ENCODE data around the gene DVL2.

DVL2 gene

GRCh38 chr17:7261379-7262191 lies 27.3 kb upstream of the DVL2 start:
- peaks cover 0 to 37% (median 30%) of the 10 kb centered on the region in 4 experiments for H3K4me1 ChIP-seq (ENCODE audit: control extremely low read depth in 1 of 4, control insufficient read depth in 4 of 4, insufficient read depth in 4 of 4, low read length in 3 of 4)
- peaks cover 0 to 27% (median 20%) of the 10 kb centered on the region in 4 experiments for H3K36me3 ChIP-seq (ENCODE audit: control insufficient read depth in 4 of 4, insufficient read depth in 4 of 4, low read length in 3 of 4)
- H3K9me3 ChIP-seq (ENCODE audit: control extremely low read depth in 1 of 5, control insufficient read depth in 4 of 5, insufficient read depth in 2 of 5, low read depth in 1 of 5, low read length in 4 of 5): no peaks in the 10 kb centered on the region
- 9% methylated on average over 41 of the region's 71 CpGs for WGBS (ENCODE audit: insufficient coverage)
- DNase-seq: peak in 2 of 3 donors; percentile 44 to 58
- ChIA-PET CTCF (no interaction called here), POLR2A (no interaction called here)
- peak overlapping the region in 5 of 7 experiments; percentile 33 to 69 (median 62) for H3K4me3 ChIP-seq (ENCODE audit: control insufficient read depth in 1 of 7, extremely low read depth in 1 of 7, insufficient read depth in 4 of 7, low read depth in 2 of 7, low read length in 6 of 7)
- H3K27me3 ChIP-seq (replicated peaks in 2 of 5; ENCODE audit: control insufficient read depth in 4 of 5, insufficient read depth in 5 of 5, low read length in 4 of 5): peaks cover 0 to 45% (median 21%) of the 10 kb centered on the region in 5 experiments
- H3K27ac ChIP-seq (ENCODE audit: insufficient read depth in 1 of 2, low read depth in 1 of 2, low read length in 2 of 2, poor library complexity in 1 of 2, severe bottlenecking in 2 of 2): no peak overlapping the region

- CTCF ChIA-PET: interaction anchor here (1.0 to 1.4 kb wide), 2 partner anchors 40 to 82 kb away, joined by 3 to 5 read pairs; no protein-coding TSS in a partner anchor
- Histone ChIP-seq H3K4me3 (ENCODE audit: control insufficient read depth in 1 of 7, extremely low read depth in 1 of 7, insufficient read depth in 4 of 7, low read depth in 2 of 7, low read length in 6 of 7) (peak overlapping the region in 6 of 7 experiments; percentile 6 to 69 (median 54)), H3K9me3 (ENCODE audit: control extremely low read depth in 1 of 5, control insufficient read depth in 4 of 5, insufficient read depth in 2 of 5, low read depth in 1 of 5, low read length in 4 of 5) (no peaks in the 10 kb centered on the region), H3K4me1 (ENCODE audit: control extremely low read depth in 1 of 4, control insufficient read depth in 4 of 4, insufficient read depth in 4 of 4, low read length in 3 of 4) (peaks cover 0 to 37% (median 30%) of the 10 kb centered on the region in 4 experiments), H3K36me3 (ENCODE audit: control insufficient read depth in 4 of 4, insufficient read depth in 4 of 4, low read length in 3 of 4) (peaks cover 0 to 35% (median 24%) of the 10 kb centered on the region in 4 experiments), H3K27ac (ENCODE audit: insufficient read depth in 1 of 2, low read depth in 1 of 2, low read length in 2 of 2, poor library complexity in 1 of 2, severe bottlenecking in 2 of 2) (no peak overlapping the region), H3K27me3 (replicated peaks in 2 of 5; ENCODE audit: control insufficient read depth in 4 of 5, insufficient read depth in 5 of 5, low read length in 4 of 5) (peaks cover 0 to 42% (median 21%) of the 10 kb centered on the region in 5 experiments)
- POLR2A ChIA-PET: no interaction called here
- peak in 2 of 3 donors; percentile 40 to 52 for DNase-seq
- 6% methylated on average over 49 of the region's 54 CpGs for WGBS (ENCODE audit: insufficient coverage)
These were observed 26.5 kb upstream of the DVL2 start for GRCh38 chr17:7260651-7261378.

GRCh38 chr17:7260151-7260550 lies 25.8 kb upstream of the DVL2 start:
- DNase-seq: no peak
- CTCF ChIA-PET: interaction anchor here (1.0 to 1.4 kb wide), 5 partner anchors 17 to 214 kb away, joined by 3 to 6 read pairs (median 3); partner anchors contain the start of gene GABARAP
- no peaks in the 10 kb centered on the region for H3K9me3 ChIP-seq (ENCODE audit: control extremely low read depth in 1 of 5, control insufficient read depth in 4 of 5, insufficient read depth in 2 of 5, low read depth in 1 of 5, low read length in 4 of 5)
- peaks cover 0 to 37% (median 30%) of the 10 kb centered on the region in 4 experiments for H3K4me1 ChIP-seq (ENCODE audit: control extremely low read depth in 1 of 4, control insufficient read depth in 4 of 4, insufficient read depth in 4 of 4, low read length in 3 of 4)
- peak overlapping the region in 3 of 7 experiments; percentile 62 to 69 (median 68) for H3K4me3 ChIP-seq (ENCODE audit: control insufficient read depth in 1 of 7, extremely low read depth in 1 of 7, insufficient read depth in 4 of 7, low read depth in 2 of 7, low read length in 6 of 7)
- WGBS (ENCODE audit: insufficient coverage): 100% methylated on average over 2 of the region's 4 CpGs
- H3K36me3 ChIP-seq (ENCODE audit: control insufficient read depth in 4 of 4, insufficient read depth in 4 of 4, low read length in 3 of 4): peaks cover 0 to 39% (median 28%) of the 10 kb centered on the region in 4 experiments
- no peak overlapping the region for H3K27ac ChIP-seq (ENCODE audit: insufficient read depth in 1 of 2, low read depth in 1 of 2, low read length in 2 of 2, poor library complexity in 1 of 2, severe bottlenecking in 2 of 2)
- POLR2A ChIA-PET: interaction anchor here (0.6 kb wide), 1 partner anchor 85 kb away, joined by 5 read pairs; no protein-coding TSS in a partner anchor
- peaks cover 0 to 42% (median 21%) of the 10 kb centered on the region in 5 experiments for H3K27me3 ChIP-seq (replicated peaks in 2 of 5; ENCODE audit: control insufficient read depth in 4 of 5, insufficient read depth in 5 of 5, low read length in 4 of 5)

- Histone ChIP-seq H3K9me3 (ENCODE audit: control extremely low read depth in 1 of 5, control insufficient read depth in 4 of 5, insufficient read depth in 2 of 5, low read depth in 1 of 5, low read length in 4 of 5) (no peaks in the 10 kb centered on the region), H3K4me3 (ENCODE audit: control insufficient read depth in 1 of 7, extremely low read depth in 1 of 7, insufficient read depth in 4 of 7, low read depth in 2 of 7, low read length in 6 of 7) (no peak overlapping the region), H3K27me3 (replicated peaks in 2 of 5; ENCODE audit: control insufficient read depth in 4 of 5, insufficient read depth in 5 of 5, low read length in 4 of 5) (peaks cover 0 to 38% (median 21%) of the 10 kb centered on the region in 5 experiments), H3K36me3 (ENCODE audit: control insufficient read depth in 4 of 4, insufficient read depth in 4 of 4, low read length in 3 of 4) (peaks cover 2 to 43% (median 33%) of the 10 kb centered on the region in 4 experiments), H3K4me1 (ENCODE audit: control extremely low read depth in 1 of 4, control insufficient read depth in 4 of 4, insufficient read depth in 4 of 4, low read length in 3 of 4) (peaks cover 0 to 37% (median 30%) of the 10 kb centered on the region in 4 experiments), H3K27ac (ENCODE audit: insufficient read depth in 1 of 2, low read depth in 1 of 2, low read length in 2 of 2, poor library complexity in 1 of 2, severe bottlenecking in 2 of 2) (no peak overlapping the region)
- POLR2A ChIA-PET: no interaction called here
- DNase-seq: no peak
- 100% methylated on average over 2 of the region's 6 CpGs for WGBS (ENCODE audit: insufficient coverage)
- CTCF ChIA-PET: interaction anchor here (1.0 to 1.4 kb wide), 5 partner anchors 17 to 214 kb away, joined by 3 to 6 read pairs (median 3); partner anchors contain the start of gene GABARAP
These were observed 25.2 kb upstream of the DVL2 start for GRCh38 chr17:7259555-7259889.

- CTCF ChIA-PET: interaction anchor here (1.0 to 1.4 kb wide), 3 partner anchors 16 to 213 kb away, joined by 3 to 6 read pairs (median 3); partner anchors contain the start of gene GABARAP
- H3K4me3 ChIP-seq (ENCODE audit: control insufficient read depth in 1 of 7, extremely low read depth in 1 of 7, insufficient read depth in 4 of 7, low read depth in 2 of 7, low read length in 6 of 7): no peak overlapping the region
- no peaks in the 10 kb centered on the region for H3K9me3 ChIP-seq (ENCODE audit: control extremely low read depth in 1 of 5, control insufficient read depth in 4 of 5, insufficient read depth in 2 of 5, low read depth in 1 of 5, low read length in 4 of 5)
- WGBS (ENCODE audit: insufficient coverage): 96% methylated on average over 5 of the region's 7 CpGs
- peaks cover 0 to 37% (median 30%) of the 10 kb centered on the region in 4 experiments for H3K4me1 ChIP-seq (ENCODE audit: control extremely low read depth in 1 of 4, control insufficient read depth in 4 of 4, insufficient read depth in 4 of 4, low read length in 3 of 4)
- POLR2A ChIA-PET: no interaction called here
- H3K27ac ChIP-seq (ENCODE audit: insufficient read depth in 1 of 2, low read depth in 1 of 2, low read length in 2 of 2, poor library complexity in 1 of 2, severe bottlenecking in 2 of 2): no peak overlapping the region
- H3K36me3 ChIP-seq (ENCODE audit: control insufficient read depth in 4 of 4, insufficient read depth in 4 of 4, low read length in 3 of 4): peaks cover 4 to 49% (median 38%) of the 10 kb centered on the region in 4 experiments
- peaks cover 0 to 35% (median 21%) of the 10 kb centered on the region in 5 experiments for H3K27me3 ChIP-seq (replicated peaks in 2 of 5; ENCODE audit: control insufficient read depth in 4 of 5, insufficient read depth in 5 of 5, low read length in 4 of 5)
- DNase-seq: no peak
These were observed 24.6 kb upstream of the DVL2 start for GRCh38 chr17:7258731-7259554.

GRCh38 chr17:7256766-7257456 lies 22.6 kb upstream of the DVL2 start:
- ChIA-PET POLR2A (interaction anchor here (0.6 kb wide), 1 partner anchor 42 kb away, joined by 5 read pairs; no protein-coding TSS in a partner anchor), CTCF (interaction anchor here (0.9 to 1.4 kb wide), 4 partner anchors 14 to 49 kb away, joined by 3 read pairs; partner anchors contain the start of genes ACADVL, DLG4 and GABARAP)
- no peak for DNase-seq
- WGBS (ENCODE audit: insufficient coverage): 94% methylated on average over 7 of the region's 8 CpGs
- no peak overlapping the region for H3K27ac ChIP-seq (ENCODE audit: insufficient read depth in 1 of 2, low read depth in 1 of 2, low read length in 2 of 2, poor library complexity in 1 of 2, severe bottlenecking in 2 of 2)
- peaks cover 5 to 28% (median 22%) of the 10 kb centered on the region in 4 experiments for H3K4me1 ChIP-seq (ENCODE audit: control extremely low read depth in 1 of 4, control insufficient read depth in 4 of 4, insufficient read depth in 4 of 4, low read length in 3 of 4)
- peaks cover 4 to 50% (median 38%) of the 10 kb centered on the region in 4 experiments for H3K36me3 ChIP-seq (ENCODE audit: control insufficient read depth in 4 of 4, insufficient read depth in 4 of 4, low read length in 3 of 4)
- no peaks in the 10 kb centered on the region for H3K9me3 ChIP-seq (ENCODE audit: control extremely low read depth in 1 of 5, control insufficient read depth in 4 of 5, insufficient read depth in 2 of 5, low read depth in 1 of 5, low read length in 4 of 5)
- H3K27me3 ChIP-seq (replicated peaks in 2 of 5; ENCODE audit: control insufficient read depth in 4 of 5, insufficient read depth in 5 of 5, low read length in 4 of 5): peaks cover 0 to 16% (median 7%) of the 10 kb centered on the region in 5 experiments
- H3K4me3 ChIP-seq (ENCODE audit: control insufficient read depth in 1 of 7, extremely low read depth in 1 of 7, insufficient read depth in 4 of 7, low read depth in 2 of 7, low read length in 6 of 7): no peak overlapping the region

Measured in common myeloid progenitor, CD34-positive (primary cell).